HepG2 (cell line): ENCODE measurements around the gene IAPP. TPM values are rescaled to one million over a fixed set of nuclear protein-coding genes. Genes with fewer than 3 reads are reported as not detected.

Source experiments
- ATAC-seq: fragments of 200-7000 bp; cut with Tn5 transposase; 3 replicates; pipeline ENCODE4 v1.9.1; 2020; ENCODE audit warnings: mild to moderate bottlenecking, moderate library complexity
- BruUV-seq: library from RNA; stranded (reverse); fragments of 400-500 nt; replicated peaks from 2 replicates; lab custom pipeline; 2021; lab: Mats Ljungman, UMichigan
- CTCF ChIA-PET: fragments of 300-600 bp; formaldehyde crosslinking; extraction: SDS; loops from one replicate; lab custom pipeline; 2021; ENCODE audit warnings: low total read pairs, inconsistent platforms, low intra/inter-chr PET ratio; lab: Yijun Ruan, JAX
- POLR2A ChIA-PET: fragments of 350-600 bp; sonication (Branson Sonifier 250); formaldehyde crosslinking; loops from one replicate; lab custom pipeline; 2020; ENCODE audit warnings: antibody characterized with exemption, inconsistent platforms; lab: Yijun Ruan, JAX
- DNase-seq: peaks from one replicate; pipeline ENCODE4 v3.0.0-alpha.2; 2015; ENCODE audit warnings: low spot score
- FAIRE-seq: peaks from 3 replicates; lab custom pipeline; 2011; peaks lifted over from hg19 to GRCh38; lab: Jason Lieb, UNC
- H2AFZ ChIP-seq: one replicate; pipeline ENCODE4 v1.6.1; 2011; ENCODE audit warnings: low read length, inconsistent platforms
- H3K27ac ChIP-seq: fragments of 300-600 bp; 3 replicates; pipeline ENCODE4 v1.8.0; 2011; ENCODE audit warnings: mixed run types, mild to moderate bottlenecking, mixed read lengths, low read length, inconsistent platforms; ENCODE audit not compliant: insufficient read depth; ENCODE audit errors: extremely low read length
- H3K27me3 ChIP-seq, 2 experiments: fragments of 200-600 bp in 1 of 2; 2 replicates in 1 of 2; 3 replicates in 1 of 2; pipeline versions ENCODE4 v1.6.0 to v1.8.0; 2011; ENCODE audit warnings: low read length in 2 of 2, mild to moderate bottlenecking in 2 of 2, moderate library complexity in 2 of 2, inconsistent platforms in 1 of 2; ENCODE audit not compliant: insufficient read depth in 2 of 2, control insufficient read depth in 1 of 2
- H3K36me3 ChIP-seq, 2 experiments: fragments of 200-600 bp in 1 of 2; replicated peaks in 1 of 2; 2 replicates in 1 of 2; 3 replicates in 1 of 2; pipeline versions ENCODE4 v1.5.1 to v1.8.0; 2011; ENCODE audit warnings: low read length in 2 of 2, inconsistent platforms in 1 of 2; ENCODE audit not compliant: insufficient read depth in 2 of 2, control insufficient read depth in 1 of 2
- H3K4me1 ChIP-seq: 2 replicates; pipeline ENCODE4 v1.5.1; 2012; ENCODE audit warnings: low read length, inconsistent platforms; ENCODE audit not compliant: insufficient read depth
- H3K4me2 ChIP-seq: 2 replicates; pipeline ENCODE4 v1.6.0; 2011; ENCODE audit warnings: low read depth, low read length, inconsistent platforms
- H3K4me3 ChIP-seq, 3 experiments: fragments of 200-600 bp in 1 of 3; sonication (generic), shearing (Covaris generic) in 1 of 3; replicated peaks in 1 of 3; 2 replicates each; pipeline ENCODE4 v1.5.1; 2011 to 2016; ENCODE audit warnings: low read length in 3 of 3, inconsistent platforms in 2 of 3, low read depth in 2 of 3, mild to moderate bottlenecking in 2 of 3, control low read depth in 1 of 3, mixed read lengths in 1 of 3; ENCODE audit not compliant: insufficient read depth in 1 of 3
- H3K79me2 ChIP-seq: one replicate; pipeline ENCODE4 v1.6.1; 2011; ENCODE audit warnings: low read length, inconsistent platforms; ENCODE audit not compliant: insufficient read depth
- H3K9ac ChIP-seq: 2 replicates; pipeline ENCODE4 v1.6.0; 2011; ENCODE audit warnings: mild to moderate bottlenecking, low read depth, low read length, inconsistent platforms; ENCODE audit not compliant: insufficient read depth
- H3K9me3 ChIP-seq: 2 replicates; pipeline ENCODE4 v1.5.1; 2012; ENCODE audit warnings: mild to moderate bottlenecking, low read length
- H4K20me1 ChIP-seq: 2 replicates; pipeline ENCODE4 v1.6.0; 2011; ENCODE audit warnings: inconsistent platforms, mild to moderate bottlenecking, low read length, moderate library complexity; ENCODE audit not compliant: insufficient read depth
- EEA1 ChIP-seq: sonication (generic); formaldehyde crosslinking; IDR thresholded peaks from 2 replicates; pipeline ENCODE4 v1.5.1; 2020; ENCODE audit warnings: mild to moderate bottlenecking, missing genetic modification reagents, borderline replicate concordance
- GATAD1 ChIP-seq: IDR thresholded peaks from 2 replicates; pipeline ENCODE4 v1.6.1; 2016; ENCODE audit warnings: missing genetic modification reagents, missing compliant biosample characterization
- GLI4 ChIP-seq: sonication (generic); formaldehyde crosslinking; IDR thresholded peaks from 2 replicates; pipeline ENCODE4 v1.5.1; 2020; ENCODE audit warnings: missing genetic modification reagents, mild to moderate bottlenecking, moderate library complexity, borderline replicate concordance
- HNRNPK ChIP-seq: fragments of 200-400 bp; formaldehyde crosslinking; IDR thresholded peaks from 2 replicates; pipeline ENCODE4 v1.6.1; 2018; ENCODE audit warnings: low read length, low read depth, moderate library complexity, mild to moderate bottlenecking; ENCODE audit not compliant: poor library complexity, severe bottlenecking
- MIER3 ChIP-seq: IDR thresholded peaks from 2 replicates; pipeline ENCODE4 v1.6.1; 2016; ENCODE audit warnings: missing compliant biosample characterization, borderline replicate concordance
- MZF1 ChIP-seq: sonication (generic); formaldehyde crosslinking; IDR thresholded peaks from 2 replicates; pipeline ENCODE4 v1.8.1; 2023; ENCODE audit warnings: mild to moderate bottlenecking, missing genetic modification reagents, borderline replicate concordance
- SIN3B ChIP-seq: fragments of 150-350 bp; IDR thresholded peaks from 2 replicates; pipeline ENCODE4 v1.6.1; 2014; ENCODE audit warnings: low read length
- TBL1XR1 ChIP-seq: fragments of 150-350 bp; IDR thresholded peaks from 2 replicates; pipeline ENCODE4 v1.6.1; 2014; ENCODE audit warnings: borderline replicate concordance, low read length; ENCODE audit not compliant: partially characterized antibody
- TEAD2 ChIP-seq: sonication (generic); formaldehyde crosslinking; IDR thresholded peaks from 2 replicates; pipeline ENCODE4 v1.9.0; 2021; ENCODE audit warnings: missing genetic modification reagents
- ZBTB46 ChIP-seq: sonication (generic); formaldehyde crosslinking; IDR thresholded peaks from 2 replicates; pipeline ENCODE4 v1.4.0; 2020; ENCODE audit warnings: mild to moderate bottlenecking, missing genetic modification reagents, borderline replicate concordance
- ZHX1 ChIP-seq: sonication (generic); formaldehyde crosslinking; IDR thresholded peaks from 2 replicates; pipeline ENCODE4 v1.8.1; 2022; ENCODE audit warnings: low read depth, mild to moderate bottlenecking, missing genetic modification reagents
- ZNF275 ChIP-seq: sonication (generic); formaldehyde crosslinking; IDR thresholded peaks from 2 replicates; pipeline ENCODE4 v1.8.0; 2022; ENCODE audit warnings: missing genetic modification reagents, mild to moderate bottlenecking, inconsistent platforms, borderline replicate concordance
- ZNF292 ChIP-seq: sonication (generic); formaldehyde crosslinking; IDR thresholded peaks from 2 replicates; pipeline ENCODE4 v1.8.1; 2022; ENCODE audit warnings: mild to moderate bottlenecking, low read depth, missing genetic modification reagents, borderline replicate concordance
- ZNF382 ChIP-seq: sonication (generic); formaldehyde crosslinking; IDR thresholded peaks from 2 replicates; pipeline ENCODE4 v1.5.0; 2020; ENCODE audit warnings: missing genetic modification reagents, mild to moderate bottlenecking, borderline replicate concordance
- ZNF484 ChIP-seq: sonication (generic); formaldehyde crosslinking; IDR thresholded peaks from 2 replicates; pipeline ENCODE4 v1.5.1; 2020; ENCODE audit warnings: mild to moderate bottlenecking, low read depth, missing genetic modification reagents, borderline replicate concordance
- ZNF598 ChIP-seq: sonication (generic); formaldehyde crosslinking; IDR thresholded peaks from 2 replicates; pipeline ENCODE4 v1.5.1; 2020; ENCODE audit warnings: mild to moderate bottlenecking, missing genetic modification reagents, borderline replicate concordance
- ZNF709 ChIP-seq: sonication (generic); formaldehyde crosslinking; IDR thresholded peaks from 2 replicates; pipeline ENCODE4 v1.5.0; 2020; ENCODE audit warnings: mild to moderate bottlenecking, missing genetic modification reagents
- WGBS: methylation state at CpG from one replicate; pipeline ENCODE4 v1.1.6; 2017; ENCODE audit warnings: low lambda C conversion rate; 5-methylcytosine and 5-hydroxymethylcytosine counted together
- in situ Hi-C: cut with HindIII; loops from 2 replicates; pipeline ENCODE4 v1.10.0; 2017; ENCODE audit warnings: low pct_unique_long_range_greater_than_20kb; ENCODE audit not compliant: extremely low pct_ligation_motif_present
- intact Hi-C: fragments of 100-400 bp; cut with micrococcal nuclease; formaldehyde crosslinking; loops from one replicate; pipeline ENCODE4 v1.10.0; 2022; ENCODE audit not compliant: unreplicated experiment
- polyA plus RNA-seq, 8 experiments: library from polyadenylated mRNA; depleted of rRNA in 3 of 8; stranded (reverse) in 7 of 8; unstranded in 1 of 8; fragments of >200 nt; fragmentation: Illumina TruSeq in 4 of 8; extraction: Trizol in 4 of 8; gene quantifications; 2 replicates each; pipeline versions ENCODE4 v1.2.1 to v1.2.3, GENCODE V29; 2011 to 2016; ENCODE audit warnings: low read depth in 4 of 8, missing spikeins in 1 of 8, mixed read lengths in 1 of 8; ENCODE audit not compliant: insufficient read depth in 1 of 8
- total RNA-seq, 5 experiments: library from RNA; depleted of rRNA; stranded (reverse); fragments of >200 nt; fragmentation: Illumina TruSeq; extraction: Trizol; gene quantifications; 2 replicates each; pipeline ENCODE4 v1.2.3, GENCODE V29; 2016; ENCODE audit warnings: low read depth in 1 of 5

Gene IAPP
- total and polyA plus RNA-seq, 2 of the 13 experiments (the other 11 are each of a cell fraction or from before 2014, with no cell fraction given) = not detected

GRCh38 chr12:21343636-21344035 lies 29.1 kb upstream of the IAPP start (continued):
- no peak for TF ChIP-seq EEA1 (CRISPR knock-in tag)
- TF ChIP-seq ZNF598 (CRISPR knock-in tag) = no peak

GRCh38 chr12:21346542-21347205 lies 26.0 kb upstream of the IAPP start:
- ATAC-seq (no peak), DNase-seq (no peak), FAIRE-seq (no peak)
- Histone ChIP-seq H3K36me3 (no peaks in the 10 kb centered on the region), H3K79me2 (no peaks in the 10 kb centered on the region), H4K20me1 (no peaks in the 10 kb centered on the region), H3K4me2 (no peak overlapping the region), H3K27ac (no peak overlapping the region), H3K4me3 (no peak overlapping the region), H3K9ac (no peak overlapping the region), H2AFZ (no peak overlapping the region), H3K27me3 (0 out of 5 replicates have a peak, but pooled peaks cover 0 to 4% of the 10 kb centered on the region in 2 experiments), H3K4me1 (peaks cover 12% of the 10 kb centered on the region), H3K9me3 (no peaks in the 10 kb centered on the region)
- POLR2A ChIA-PET = no interaction called here
- CTCF ChIA-PET = no interaction called here
- intact Hi-C loops = no loop called here
- in situ Hi-C loops = no loop called here
- no TSS peak for BruUV-seq
- WGBS = 3% methylated on average over 1 of the region's 1 CpG
- TF ChIP-seq ZNF709 (CRISPR knock-in tag) (no peak), HNRNPK (no peak), MZF1 (CRISPR knock-in tag) (no peak), ZNF275 (CRISPR knock-in tag) (no peak), SIN3B (no peak), MIER3 (CRISPR knock-in tag) (no peak), GLI4 (no peak), ZNF382 (CRISPR knock-in tag) (no peak), ZHX1 (no peak), TBL1XR1 (no peak), ZNF484 (CRISPR knock-in tag) (no peak), ZBTB46 (CRISPR knock-in tag) (no peak), GATAD1 (CRISPR knock-in tag) (no peak), TEAD2 (CRISPR knock-in tag) (no peak), ZNF292 (CRISPR knock-in tag) (no peak)
